ENCODE results near the gene WNK4. TPM values are rescaled to one million over a fixed set of nuclear protein-coding genes. Genes with fewer than 3 reads are reported as not detected.

The WNK4 gene
- total RNA-seq, 2 experiments from 2014 or later, result 0.25 to 0.26 TPM

DNA sequence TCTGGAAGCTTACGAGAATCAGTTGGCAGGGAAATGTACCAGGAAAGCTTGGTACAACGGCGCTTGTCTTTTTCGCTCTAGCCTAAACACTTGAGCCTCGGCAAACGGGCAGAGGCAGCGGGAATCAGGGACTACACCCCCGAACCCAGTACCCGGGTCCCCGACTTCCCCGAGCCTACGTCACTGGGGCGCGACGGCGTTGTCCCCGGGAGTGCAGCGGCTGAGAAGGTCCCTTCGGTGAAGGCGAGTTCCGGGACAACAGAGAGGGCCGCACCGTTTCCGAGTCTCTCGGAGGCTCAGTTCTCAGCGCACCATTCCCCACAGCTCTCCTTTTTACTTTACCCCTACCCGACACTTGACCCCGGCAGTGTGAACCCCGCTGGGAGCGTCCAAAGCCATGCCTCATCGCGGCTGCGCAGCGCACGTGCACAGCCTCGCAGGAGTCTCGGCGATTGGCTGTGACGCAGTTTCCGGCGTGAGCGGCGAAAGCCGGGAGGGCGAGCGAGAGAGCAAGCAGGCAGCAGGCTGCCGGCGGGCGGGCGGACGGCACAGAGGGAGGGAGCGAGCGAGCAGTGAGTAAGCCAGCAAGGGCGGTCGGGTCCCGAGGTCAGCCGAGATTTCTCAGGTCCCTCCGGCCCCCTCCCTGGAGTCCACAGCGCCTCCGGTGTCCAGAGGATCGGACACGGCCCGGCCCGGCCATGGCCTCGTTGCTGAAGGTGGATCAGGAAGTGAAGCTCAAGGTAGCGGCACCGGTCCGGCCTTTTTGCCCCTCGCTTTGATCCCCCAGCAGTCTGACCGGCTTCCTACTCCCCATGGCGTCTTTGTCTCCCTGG lies 52.7 kb downstream of the WNK4 start, which contains the start of gene PSME3:
TSS of gene PSME3 (plus strand) at position 464 of the 833 bp plus-strand sequence. CDS start at position 699, 235 bp downstream.
- Mint-ChIP-seq H3K27ac (peak within 1 kb of the TSS; percentile 99), H3K9me3 (no peaks in the 10 kb centered on the region), H3K4me3 (peak within 1 kb of the TSS; percentile 93), H3K4me1 (peaks cover 19% of the 10 kb centered on the region), H3K27me3 (no peaks in the 10 kb centered on the region), H3K36me3 (peaks cover 21% of the 10 kb centered on the region)
- DNase-seq, result peak; percentile 90

DNA sequence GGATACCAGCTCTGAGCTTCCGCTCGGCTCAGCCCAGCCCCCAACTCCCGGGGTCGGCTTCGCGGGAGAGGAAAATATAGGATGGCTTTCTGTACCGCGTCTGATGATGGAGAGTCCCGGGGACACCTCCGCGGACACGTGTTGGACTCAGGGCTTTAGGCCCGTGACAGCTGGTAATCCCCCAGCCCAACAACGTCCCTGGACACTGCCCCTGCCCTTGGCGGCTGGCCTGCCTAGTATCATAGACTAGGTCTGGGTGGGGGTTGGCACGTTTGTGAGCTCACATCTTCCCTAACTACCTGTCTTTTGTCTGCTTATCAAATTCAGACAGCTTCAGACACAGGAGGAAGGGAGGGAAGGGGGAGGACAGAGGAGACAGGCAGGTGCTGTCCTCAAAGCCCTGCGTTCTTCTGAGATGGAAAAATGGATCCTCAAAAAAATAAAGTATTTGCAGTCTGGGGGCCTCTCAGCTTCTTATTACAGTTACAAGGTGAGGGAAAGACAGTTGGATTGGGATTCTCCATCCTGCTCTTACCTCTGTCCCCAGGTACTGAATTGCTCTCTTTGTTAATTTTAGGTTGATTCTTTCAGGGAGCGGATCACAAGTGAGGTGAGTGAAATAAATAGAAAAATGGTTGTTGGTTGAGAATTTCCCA lies 53.5 kb downstream of the WNK4 start:
- Mint-ChIP-seq H3K4me1 (peaks cover 21% of the 10 kb centered on the region), H3K27me3 (no peaks in the 10 kb centered on the region)

DNA sequence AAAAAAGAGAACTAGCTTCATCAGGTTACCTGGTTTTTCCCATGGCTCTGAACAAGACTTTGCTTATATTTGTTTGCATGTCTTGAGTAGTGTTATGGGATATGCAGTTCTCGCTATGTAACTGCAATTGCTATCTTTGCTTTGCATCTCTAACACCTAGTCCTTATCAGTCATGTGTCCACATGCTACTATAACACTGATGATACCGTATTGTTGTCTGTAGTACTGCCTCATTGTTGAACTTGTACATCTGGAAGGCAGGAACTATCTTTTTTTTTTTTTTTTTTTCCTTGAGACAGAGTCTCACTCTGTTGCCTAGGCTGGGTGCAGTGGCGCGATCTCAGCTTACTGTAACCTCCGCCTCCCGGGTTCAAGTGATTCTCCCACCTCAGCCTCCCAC lies 55.3 kb downstream of the WNK4 start:
- Mint-ChIP-seq H3K4me1 (peaks cover 21% of the 10 kb centered on the region), H3K27ac (no peak overlapping the region), H3K4me3 (no peak overlapping the region), H3K27me3 (no peaks in the 10 kb centered on the region), H3K9me3 (no peaks in the 10 kb centered on the region), H3K36me3 (peaks cover 35% of the 10 kb centered on the region)
- DNase-seq, result no peak

More for the DNA sequence above, 53.5 kb downstream of the WNK4 start:
- Mint-ChIP-seq H3K27ac (peak overlapping the region; percentile 99), H3K9me3 (no peaks in the 10 kb centered on the region), H3K4me3 (peak overlapping the region; percentile 93), H3K36me3 (peaks cover 24% of the 10 kb centered on the region)
- DNase-seq, result peak; percentile 28

DNA sequence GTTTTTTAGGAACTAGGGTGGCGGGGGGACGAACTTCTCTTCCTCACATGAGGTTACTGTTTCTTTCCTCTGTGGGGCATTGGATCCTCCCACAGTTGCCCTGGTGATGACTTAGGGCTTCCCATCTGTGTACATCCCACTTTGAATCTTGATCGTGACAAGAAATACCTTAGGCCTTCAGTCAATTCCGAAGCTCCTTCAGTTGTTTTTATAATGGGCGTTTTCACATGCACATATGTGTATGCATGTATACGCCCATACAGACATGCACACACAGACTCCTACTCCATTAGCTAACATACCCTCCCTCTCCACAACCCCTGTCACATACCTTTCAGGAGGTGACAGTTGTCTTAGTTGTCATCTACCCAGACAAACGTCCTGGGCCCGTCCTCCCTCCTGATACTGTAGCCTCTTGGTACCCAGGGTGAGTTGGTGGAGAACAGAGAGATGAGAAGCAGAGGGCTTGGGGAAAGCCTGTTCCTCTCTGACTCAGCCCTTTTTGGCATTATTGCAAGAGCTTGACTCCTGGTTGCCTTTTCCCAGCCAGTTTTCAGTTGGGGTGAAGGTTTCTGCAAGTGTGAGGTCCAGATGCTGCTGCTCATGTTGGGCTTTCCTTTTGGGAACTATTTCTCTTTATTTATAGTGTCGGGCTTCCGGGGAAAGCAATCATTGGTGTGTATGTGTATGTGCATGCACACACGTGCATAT lies 61.7 kb downstream of the WNK4 start:
- Mint-ChIP-seq H3K27me3 (no peaks in the 10 kb centered on the region), H3K4me3 (no peak overlapping the region), H3K27ac (no peak overlapping the region), H3K9me3 (no peaks in the 10 kb centered on the region), H3K4me1 (peaks cover 22% of the 10 kb centered on the region), H3K36me3 (peaks cover 16% of the 10 kb centered on the region)
- no peak for DNase-seq

DNA sequence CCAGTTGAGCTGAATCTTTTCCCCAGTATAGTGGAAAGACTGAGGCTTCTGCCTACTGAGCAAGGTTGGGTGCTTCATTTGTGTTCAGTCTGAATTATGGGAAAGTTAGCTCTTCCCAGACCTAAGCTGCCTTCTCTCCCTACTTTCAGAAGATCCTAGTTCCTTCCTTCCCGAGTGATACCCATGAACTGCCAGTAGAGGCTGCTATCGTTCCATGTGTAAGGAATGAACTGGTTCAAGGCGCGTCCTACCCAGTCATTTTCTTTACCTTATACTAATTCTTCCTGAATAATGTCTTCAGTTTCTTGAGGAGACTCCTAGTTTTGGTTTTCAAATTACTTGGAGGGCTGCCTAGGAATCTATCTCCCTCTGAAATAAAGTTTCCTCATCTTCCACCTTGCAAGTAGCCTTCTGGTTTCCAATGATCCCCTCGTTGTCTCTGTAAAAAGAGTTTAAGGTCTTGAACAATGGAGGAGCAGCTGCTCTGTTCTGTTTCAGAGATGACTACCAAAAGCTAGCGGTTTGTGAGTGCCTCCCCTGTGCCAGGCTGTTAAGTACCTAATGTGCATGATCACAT lies 63.0 kb downstream of the WNK4 start:
- no peak overlapping the region for H3K4me3 Mint-ChIP-seq
- peaks cover 16% of the 10 kb centered on the region for H3K36me3 Mint-ChIP-seq
- no peaks in the 10 kb centered on the region for H3K9me3 Mint-ChIP-seq
- no peak for DNase-seq
- no peaks in the 10 kb centered on the region for H3K27me3 Mint-ChIP-seq
- H3K27ac Mint-ChIP-seq, result peak overlapping the region; percentile 53
- H3K4me1 Mint-ChIP-seq, result peaks cover 22% of the 10 kb centered on the region

DNA sequence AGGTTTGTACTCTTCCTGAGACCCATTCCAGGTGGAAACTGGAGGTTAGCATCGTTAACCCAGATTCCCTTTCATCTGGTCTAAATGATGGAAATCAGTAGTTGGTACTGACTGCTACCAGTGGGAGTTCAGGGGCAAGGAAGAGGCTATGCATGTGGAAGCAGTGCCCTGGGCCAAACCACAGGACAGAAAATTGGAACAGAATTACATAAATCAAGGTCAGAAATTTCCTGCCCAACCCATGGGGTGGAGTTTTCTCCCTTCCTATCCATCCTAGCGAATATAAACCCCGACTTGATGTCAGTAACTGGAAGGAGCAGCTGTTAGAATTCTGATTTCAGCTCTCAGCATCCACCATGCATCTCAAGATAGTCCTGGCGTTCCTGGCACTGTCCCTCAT lies 63.9 kb downstream of the WNK4 start, which contains the start of gene AOC2:
TSS of gene AOC2 (plus strand) at position 310 of the 400 bp plus-strand sequence. CDS start at position 357, 47 bp downstream.
- H3K4me1 Mint-ChIP-seq, result peaks cover 21% of the 10 kb centered on the region
- H3K27ac Mint-ChIP-seq, result peak within 1 kb of the TSS; percentile 53
- H3K27me3 Mint-ChIP-seq, result no peaks in the 10 kb centered on the region
- peaks cover 9% of the 10 kb centered on the region for H3K36me3 Mint-ChIP-seq
- H3K4me3 Mint-ChIP-seq, result no peak within 1 kb of the TSS
- H3K9me3 Mint-ChIP-seq, result no peaks in the 10 kb centered on the region
- DNase-seq, result no peak

DNA sequence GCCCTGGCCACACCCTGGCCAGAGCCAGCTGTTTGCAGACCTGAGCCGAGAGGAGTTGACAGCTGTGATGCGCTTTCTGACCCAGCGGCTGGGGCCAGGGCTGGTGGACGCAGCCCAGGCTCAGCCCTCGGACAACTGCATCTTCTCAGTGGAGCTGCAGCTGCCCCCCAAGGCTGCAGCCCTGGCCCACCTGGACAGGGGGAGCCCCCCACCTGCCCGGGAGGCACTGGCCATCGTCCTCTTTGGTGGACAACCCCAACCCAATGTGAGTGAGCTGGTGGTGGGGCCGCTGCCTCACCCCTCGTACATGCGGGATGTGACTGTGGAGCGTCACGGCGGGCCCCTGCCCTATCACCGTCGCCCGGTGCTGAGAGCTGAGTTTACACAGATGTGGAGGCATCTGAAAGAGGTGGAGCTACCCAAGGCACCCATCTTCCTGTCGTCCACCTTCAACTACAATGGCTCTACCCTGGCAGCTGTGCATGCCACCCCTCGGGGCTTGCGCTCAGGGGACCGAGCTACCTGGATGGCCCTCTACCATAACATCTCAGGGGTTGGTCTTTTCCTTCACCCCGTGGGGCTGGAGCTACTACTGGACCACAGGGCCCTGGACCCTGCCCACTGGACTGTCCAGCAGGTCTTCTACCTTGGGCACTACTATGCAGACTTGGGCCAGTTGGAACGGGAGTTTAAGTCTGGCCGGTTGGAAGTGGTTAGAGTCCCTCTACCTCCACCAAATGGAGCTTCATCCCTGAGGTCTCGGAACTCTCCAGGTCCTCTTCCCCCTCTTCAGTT lies 64.5 kb downstream of the WNK4 start:
- no peaks in the 10 kb centered on the region for H3K9me3 Mint-ChIP-seq
- no peak overlapping the region for H3K4me3 Mint-ChIP-seq
- H3K4me1 Mint-ChIP-seq, result peaks cover 21% of the 10 kb centered on the region
- no peaks in the 10 kb centered on the region for H3K27me3 Mint-ChIP-seq
- H3K27ac Mint-ChIP-seq, result no peak overlapping the region
- DNase-seq, result no peak
- peaks cover 6% of the 10 kb centered on the region for H3K36me3 Mint-ChIP-seq

DNA sequence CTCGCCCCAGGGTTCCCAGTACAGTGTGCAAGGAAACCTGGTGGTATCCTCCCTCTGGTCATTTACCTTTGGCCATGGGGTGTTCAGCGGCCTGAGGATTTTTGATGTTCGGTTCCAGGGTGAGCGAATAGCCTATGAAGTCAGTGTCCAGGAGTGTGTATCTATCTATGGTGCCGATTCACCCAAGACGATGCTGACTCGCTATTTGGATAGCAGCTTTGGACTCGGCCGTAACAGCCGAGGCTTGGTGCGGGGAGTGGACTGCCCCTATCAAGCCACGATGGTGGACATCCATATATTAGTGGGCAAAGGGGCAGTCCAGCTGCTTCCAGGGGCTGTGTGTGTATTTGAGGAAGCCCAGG lies 65.1 kb downstream of the WNK4 start:
- H3K27ac Mint-ChIP-seq, result peak overlapping the region; percentile 85
- no peak overlapping the region for H3K4me3 Mint-ChIP-seq
- peaks cover 3% of the 10 kb centered on the region for H3K36me3 Mint-ChIP-seq
- no peak for DNase-seq
- H3K27me3 Mint-ChIP-seq, result no peaks in the 10 kb centered on the region
- H3K4me1 Mint-ChIP-seq, result peaks cover 24% of the 10 kb centered on the region
- no peaks in the 10 kb centered on the region for H3K9me3 Mint-ChIP-seq

DNA sequence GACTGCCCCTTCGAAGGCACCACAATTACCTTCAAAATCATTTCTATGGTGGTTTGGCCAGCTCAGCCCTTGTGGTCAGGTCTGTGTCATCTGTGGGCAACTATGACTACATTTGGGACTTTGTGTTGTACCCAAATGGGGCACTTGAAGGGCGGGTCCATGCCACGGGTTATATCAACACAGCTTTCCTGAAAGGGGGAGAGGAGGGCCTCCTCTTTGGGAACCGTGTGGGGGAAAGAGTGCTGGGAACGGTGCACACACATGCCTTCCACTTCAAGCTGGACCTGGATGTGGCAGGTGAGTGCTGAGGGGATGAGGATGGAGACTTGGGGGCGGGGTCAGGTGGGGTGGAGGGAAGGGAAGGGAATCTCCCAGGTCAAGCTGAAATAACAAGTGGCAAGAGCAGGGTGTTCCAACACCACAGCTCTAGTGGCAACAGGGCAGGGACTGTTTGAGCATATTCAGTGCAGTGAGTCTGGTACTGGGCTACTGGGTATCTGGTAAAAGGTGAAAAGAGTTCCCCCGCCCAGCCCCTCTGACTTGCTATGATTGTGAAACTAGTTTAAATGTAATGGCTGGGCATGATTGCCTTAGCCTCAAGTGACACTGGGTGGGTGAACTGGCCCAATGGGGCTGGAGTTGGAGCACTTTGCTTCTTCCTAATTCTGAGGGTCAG lies 65.6 kb downstream of the WNK4 start:
- H3K4me3 Mint-ChIP-seq, result no peak overlapping the region
- DNase-seq, result peak; percentile 40
- H3K36me3 Mint-ChIP-seq, result peaks cover 2% of the 10 kb centered on the region
- no peaks in the 10 kb centered on the region for H3K9me3 Mint-ChIP-seq
- peak overlapping the region; percentile 85 for H3K27ac Mint-ChIP-seq
- no peaks in the 10 kb centered on the region for H3K27me3 Mint-ChIP-seq
- H3K4me1 Mint-ChIP-seq, result peaks cover 24% of the 10 kb centered on the region

Other genes starting within 250 kb of the WNK4 start
- 10 to 100 TPM; 10.6 to 13.6 TPM for gene NAGLU, start 244.4 kb upstream of the WNK4 start, total RNA-seq
- gene HSD17B1, start 227.7 kb upstream of the WNK4 start, total RNA-seq, result under 1 TPM; 0.25 to 0.26 TPM
- 100 to 1,000 TPM; 111 TPM for gene COASY, start 218.5 kb upstream of the WNK4 start, total RNA-seq
- gene MLX, start 213.5 kb upstream of the WNK4 start, total RNA-seq, result 10 to 100 TPM; 57.3 to 57.5 TPM
- gene PSMC3IP, start 202.9 kb upstream of the WNK4 start, total RNA-seq, result 10 to 100 TPM; 32.5 to 36.2 TPM
- gene RETREG3, start 171.2 kb upstream of the WNK4 start, total RNA-seq, result 10 to 100 TPM; 18.3 to 22.7 TPM
- 10 to 100 TPM; 93.1 to 95.4 TPM for gene TUBG1, start 170.9 kb upstream of the WNK4 start, total RNA-seq
- 1 to 10 TPM; 7.1 to 7.8 TPM for gene TUBG2, start 121.3 kb upstream of the WNK4 start, total RNA-seq
- under 1 TPM; 0.85 to 0.90 TPM for gene PLEKHH3, start 103.6 kb upstream of the WNK4 start, total RNA-seq
- under 1 TPM; 0.12 to 0.25 TPM for gene CCR10, start 98.8 kb upstream of the WNK4 start, total RNA-seq
- under 1 TPM; 0.68 to 0.70 TPM for gene CNTNAP1, start 98.1 kb upstream of the WNK4 start, total RNA-seq
- 10 to 100 TPM; 14.4 to 17.5 TPM for gene EZH1, start 35.6 kb upstream of the WNK4 start, total RNA-seq
- gene RAMP2, start 19.4 kb upstream of the WNK4 start, total RNA-seq, result not detected
- gene VPS25, start 7.2 kb upstream of the WNK4 start, total RNA-seq, result 10 to 100 TPM; 90.4 to 91.7 TPM
- gene COA3, start 18.1 kb downstream of the WNK4 start, total RNA-seq, result 10 to 100 TPM; 42.0 to 42.2 TPM
- not detected for gene CNTD1, start 18.3 kb downstream of the WNK4 start, total RNA-seq
- 10 to 100 TPM; 87.5 to 88.3 TPM for gene BECN1, start 43.7 kb downstream of the WNK4 start, total RNA-seq
- gene PSME3, start 52.8 kb downstream of the WNK4 start, total RNA-seq, result 100 to 1,000 TPM; 227 to 235 TPM
- gene AOC2, start 64.0 kb downstream of the WNK4 start, total RNA-seq, result 1 to 10 TPM; 1.9 to 2.6 TPM
- gene AOC3, start 70.6 kb downstream of the WNK4 start, total RNA-seq, result 1 to 10 TPM; 1.2 to 1.5 TPM
- not detected for gene G6PC1, start 120.2 kb downstream of the WNK4 start, total RNA-seq
- 10 to 100 TPM; 80.2 to 87.4 TPM for gene AARSD1, start 183.8 kb downstream of the WNK4 start, total RNA-seq
- 1 to 10 TPM in 1 of 2 experiments, under 1 TPM in 1; 0.95 to 1.8 TPM for gene PTGES3L, start 199.5 kb downstream of the WNK4 start, total RNA-seq
- gene RUNDC1, start 200.0 kb downstream of the WNK4 start, total RNA-seq, result 10 to 100 TPM in 1 of 2 experiments, 1 to 10 TPM in 1; 9.6 to 10.2 TPM
- 1,000 to 10,000 TPM; 1,508 to 1,555 TPM for gene RPL27, start 217.8 kb downstream of the WNK4 start, total RNA-seq
- gene IFI35, start 226.2 kb downstream of the WNK4 start, total RNA-seq, result 10 to 100 TPM; 43.8 to 49.5 TPM
- 10 to 100 TPM; 20.8 to 23.0 TPM for gene VAT1, start 241.8 kb downstream of the WNK4 start, total RNA-seq
- not detected for gene RND2, start 244.6 kb downstream of the WNK4 start, total RNA-seq

All from activated naive CD8-positive, alpha-beta T cell treated with anti-CD3 and anti-CD28 coated beads for 36 hours (primary cell).